Fibroblast of lung (primary cell): Measurements from ENCODE around the gene ACADVL.

Experiments
- CTCF ChIP-seq, 2 donors: IDR thresholded peaks in 1 of 2; conservative IDR thresholded peaks in 1 of 2; 1 replicate in 1 of 2; 2 replicates in 1 of 2; pipeline ENCODE4 v1.5.1; 2011 to 2012; ENCODE audit warnings: low read length in 2 of 2, control low read depth in 1 of 2, inconsistent platforms in 1 of 2, low read depth in 1 of 2, mild to moderate bottlenecking in 1 of 2
- EZH2 ChIP-seq: IDR thresholded peaks from 2 replicates; pipeline ENCODE4 v1.5.1; 2012; ENCODE audit warnings: low read length, control low read depth, mild to moderate bottlenecking; ENCODE audit errors: missing control alignments

- no peak for TF ChIP-seq CTCF (conservative IDR thresholded peaks at IDR 0.05 in 1 of 2, IDR thresholded peaks at IDR 0.05 in 1 of 2; ENCODE audit: low read depth in 1 of 2, low read length in 2 of 2)
- TF ChIP-seq EZH2: no peak
Measured at GRCh38 chr17:7232114-7232513, 12.4 kb downstream of the ACADVL start.
